Measurements from ENCODE around the gene FBXO3. TPM values are rescaled to one million over a fixed set of nuclear protein-coding genes. Genes with fewer than 3 reads are reported as not detected.
A peak's percentile ranks its signal among the peaks of the same experiment; 100 is the strongest.

The FBXO3 gene
- total RNA-seq, 4 donors from 2014 or later, result 31.2 to 45.8 (median 33.4) TPM

GRCh38 chr11:33703788-33704187 is 70.5 kb downstream of the FBXO3 start:
- in situ Hi-C loops (cut with MboI; ENCODE audit: low sequenced_read_pairs in 4 of 4) (no loop called here), intact Hi-C loops (cut with DNase I; ENCODE audit: low total_unique reads) (loop anchor here (2.0 to 10.0 kb wide), 4 partner anchors 19 to 731 kb away; partner anchors contain the start of genes CAT and HIPK3)
- TF ChIP-seq POLR2A (IDR thresholded peaks at IDR 0.05) (peak in 1 of 2 donors; percentile 22), CTCF (IDR thresholded peaks at IDR 0.05 in 4 of 5, conservative IDR thresholded peaks at IDR 0.05 in 1 of 5) (no peak)
- Histone ChIP-seq H3K4me1 (peaks cover 75 to 84% of the 10 kb centered on the region in 2 donors), H3K36me3 (peaks cover 0 to 3% of the 10 kb centered on the region in 2 donors), H3K27me3 (no peaks in the 10 kb centered on the region), H3K27ac (peak overlapping the region; percentile 84 to 99 (median 85)), H3K9me3 (no peaks in the 10 kb centered on the region), H3K4me3 (no peak overlapping the region)
- peak; percentile 51 to 65 for ATAC-seq
- peak; percentile 75 to 85 for DNase-seq

GRCh38 chr11:33703234-33703633 is 71.1 kb downstream of the FBXO3 start:
- intact Hi-C loops (cut with DNase I; ENCODE audit: low total_unique reads), result loop anchor here (10.0 kb wide), 3 partner anchors 448 to 732 kb away; partner anchors contain the start of genes CAT and HIPK3
- in situ Hi-C loops (cut with MboI; ENCODE audit: low sequenced_read_pairs in 4 of 4), result no loop called here
- H3K36me3 ChIP-seq, result no peaks in the 10 kb centered on the region
- peaks cover 70 to 78% of the 10 kb centered on the region in 2 donors for H3K4me1 ChIP-seq
- H3K9me3 ChIP-seq, result no peaks in the 10 kb centered on the region
- no peak for DNase-seq
- H3K4me3 ChIP-seq, result no peak overlapping the region
- peak overlapping the region; percentile 84 to 99 (median 85) for H3K27ac ChIP-seq
- no peaks in the 10 kb centered on the region for H3K27me3 ChIP-seq
- ATAC-seq, result no peak
- TF ChIP-seq CTCF (IDR thresholded peaks at IDR 0.05 in 4 of 5, conservative IDR thresholded peaks at IDR 0.05 in 1 of 5) (no peak), POLR2A (IDR thresholded peaks at IDR 0.05) (no peak)

GRCh38 chr11:33701302-33702230 is 72.8 kb downstream of the FBXO3 start:
- in situ Hi-C loops (cut with MboI; ENCODE audit: low sequenced_read_pairs in 4 of 4), result no loop called here
- intact Hi-C loops (cut with DNase I; ENCODE audit: low total_unique reads), result loop anchor here (2.0 to 10.0 kb wide), 4 partner anchors 35 to 733 kb away; partner anchors contain the start of genes CAT, CD59 and HIPK3

More at GRCh38 chr11:33701302-33702230, 72.8 kb downstream of the FBXO3 start:
- H3K9me3 ChIP-seq, result no peaks in the 10 kb centered on the region
- peaks cover 55 to 66% of the 10 kb centered on the region in 2 donors for H3K4me1 ChIP-seq
- no peak for DNase-seq
- no peak for TF ChIP-seq POLR2A (IDR thresholded peaks at IDR 0.05)
- TF ChIP-seq CTCF (IDR thresholded peaks at IDR 0.05 in 4 of 5, conservative IDR thresholded peaks at IDR 0.05 in 1 of 5), result no peak
- H3K36me3 ChIP-seq, result no peaks in the 10 kb centered on the region
- H3K27me3 ChIP-seq, result no peaks in the 10 kb centered on the region
- ATAC-seq, result peak; percentile 13 to 23
- peak overlapping the region; percentile 84 to 99 (median 85) for H3K27ac ChIP-seq
- H3K4me3 ChIP-seq, result peak overlapping the region; percentile 55 to 60 (median 59)
